LNCaP clone FGC (cell line): ENCODE data around the gene TMBIM1.

Source experiments
- DNase-seq: peaks from one replicate; pipeline ENCODE4 v3.0.0-alpha.2; 2011; ENCODE audit warnings: low read depth
- H3K4me3 ChIP-seq: 2 replicates; pipeline ENCODE4 v1.5.1; 2011; ENCODE audit warnings: mild to moderate bottlenecking, low read depth, low read length, control low read depth
- CTCF ChIP-seq: IDR thresholded peaks from 2 replicates; pipeline ENCODE4 v1.5.1; 2012; ENCODE audit warnings: mild to moderate bottlenecking; ENCODE audit not compliant: control insufficient read depth, insufficient read depth; ENCODE audit errors: extremely low read depth

TMBIM1 gene

GRCh38 chr2:218259099-218259961 lies 33.0 kb downstream of the TMBIM1 start:
- no peak for DNase-seq
- TF ChIP-seq CTCF = no peak
- no peak overlapping the region for H3K4me3 ChIP-seq

- DNase-seq = no peak
- TF ChIP-seq CTCF = peak; percentile 35; the same call in 1 of the 2 replicates
- H3K4me3 ChIP-seq = no peak overlapping the region
Observed at GRCh38 chr2:218257390-218257981, 34.8 kb downstream of the TMBIM1 start.

- no peak for TF ChIP-seq CTCF
- DNase-seq = no peak
- H3K4me3 ChIP-seq = no peak overlapping the region
Observed at GRCh38 chr2:218256612-218257350, 35.5 kb downstream of the TMBIM1 start.

- no peak for DNase-seq
- H3K4me3 ChIP-seq = no peak overlapping the region
- TF ChIP-seq CTCF = no peak
Observed at GRCh38 chr2:218255446-218255845, 36.9 kb downstream of the TMBIM1 start.

GRCh38 chr2:218253232-218253625 lies 39.1 kb downstream of the TMBIM1 start:
- no peak overlapping the region for H3K4me3 ChIP-seq
- TF ChIP-seq CTCF = no peak
- DNase-seq = no peak

GRCh38 chr2:218252509-218253231 lies 39.6 kb downstream of the TMBIM1 start:
- H3K4me3 ChIP-seq = no peak overlapping the region
- no peak for TF ChIP-seq CTCF
- DNase-seq = no peak
